HepG2 (cell line): Measurements from ENCODE around the gene TRAPPC12. TPM values are rescaled to one million over a fixed set of nuclear protein-coding genes. Genes with fewer than 3 reads are reported as not detected.

Experiments used
- CENPT ChIP-seq: sonication (generic); formaldehyde crosslinking; IDR thresholded peaks from 2 replicates; pipeline ENCODE4 v1.8.0; 2022; ENCODE audit warnings: low read depth, mild to moderate bottlenecking, moderate library complexity, missing genetic modification reagents
- DZIP1 ChIP-seq: sonication (generic); formaldehyde crosslinking; IDR thresholded peaks from 2 replicates; pipeline ENCODE4 v1.5.0; 2020; ENCODE audit warnings: mild to moderate bottlenecking, missing genetic modification reagents
- MATR3 ChIP-seq: sonication (generic); formaldehyde crosslinking; IDR thresholded peaks from 2 replicates; pipeline ENCODE4 v1.4.0; 2020; ENCODE audit warnings: missing genetic modification reagents
- MBNL3 ChIP-seq: fragments of 250-450 bp; sonication (Bioruptor Pico); conservative IDR thresholded peaks from 2 replicates; pipeline ENCODE4 v1.8.0; 2022; ENCODE audit warnings: mild to moderate bottlenecking, inconsistent platforms
- NFKB2 ChIP-seq: sonication (generic); formaldehyde crosslinking; IDR thresholded peaks from 2 replicates; pipeline ENCODE4 v1.4.0; 2020; ENCODE audit warnings: missing genetic modification reagents, borderline replicate concordance
- PCBP2 ChIP-seq: fragments of 200-400 bp; formaldehyde crosslinking; optimal IDR thresholded peaks from 2 replicates; pipeline ENCODE3; 2018; ENCODE audit warnings: low read length, low read depth; ENCODE audit not compliant: poor library complexity, severe bottlenecking
- RFX3 ChIP-seq: IDR thresholded peaks from 2 replicates; pipeline ENCODE4 v1.6.1; 2016; ENCODE audit warnings: missing biosample characterization, missing genetic modification reagents
- SRSF9 ChIP-seq: fragments of 200-400 bp; formaldehyde crosslinking; IDR thresholded peaks from 2 replicates; pipeline ENCODE4 v1.6.1; 2018; ENCODE audit warnings: borderline replicate concordance, mild to moderate bottlenecking, low read depth, low read length; ENCODE audit not compliant: insufficient read depth, poor library complexity, severe bottlenecking
- ZBTB10 ChIP-seq: sonication (generic); formaldehyde crosslinking; IDR thresholded peaks from 2 replicates; pipeline ENCODE4 v1.4.0; 2020; ENCODE audit warnings: missing genetic modification reagents, borderline replicate concordance
- ZBTB2 ChIP-seq: sonication (generic); formaldehyde crosslinking; IDR thresholded peaks from 2 replicates; pipeline ENCODE4 v1.8.0; 2022; ENCODE audit warnings: low read depth, missing genetic modification reagents
- ZBTB46 ChIP-seq: sonication (generic); formaldehyde crosslinking; IDR thresholded peaks from 2 replicates; pipeline ENCODE4 v1.4.0; 2020; ENCODE audit warnings: mild to moderate bottlenecking, missing genetic modification reagents, borderline replicate concordance
- ZC3H4 ChIP-seq: sonication (generic); formaldehyde crosslinking; IDR thresholded peaks from 2 replicates; pipeline ENCODE4 v1.4.0; 2020; ENCODE audit warnings: missing genetic modification reagents, borderline replicate concordance
- ZFY ChIP-seq: sonication (generic); formaldehyde crosslinking; IDR thresholded peaks from 2 replicates; pipeline ENCODE4 v1.4.0; 2020; ENCODE audit warnings: missing genetic modification reagents
- ZNF224 ChIP-seq: sonication (generic); formaldehyde crosslinking; IDR thresholded peaks from 2 replicates; pipeline ENCODE4 v1.5.0; 2020; ENCODE audit warnings: mild to moderate bottlenecking, missing genetic modification reagents
- ZNF7 ChIP-seq: IDR thresholded peaks from 2 replicates; pipeline ENCODE4 v1.6.1; 2016; ENCODE audit warnings: missing biosample characterization, missing genetic modification reagents
- ZSCAN31 ChIP-seq: sonication (generic); formaldehyde crosslinking; IDR thresholded peaks from 2 replicates; pipeline ENCODE4 v1.5.0; 2020; ENCODE audit warnings: low read depth, mild to moderate bottlenecking, missing genetic modification reagents
- polyA plus RNA-seq, 8 experiments: library from polyadenylated mRNA; depleted of rRNA in 3 of 8; stranded (reverse) in 7 of 8; unstranded in 1 of 8; fragments of >200 nt; fragmentation: Illumina TruSeq in 4 of 8; extraction: Trizol in 4 of 8; gene quantifications; 2 replicates each; pipeline versions ENCODE4 v1.2.1 to v1.2.3, GENCODE V29; 2011 to 2016; ENCODE audit warnings: low read depth in 4 of 8, missing spikeins in 1 of 8, mixed read lengths in 1 of 8; ENCODE audit not compliant: insufficient read depth in 1 of 8
- total RNA-seq, 5 experiments: library from RNA; depleted of rRNA; stranded (reverse); fragments of >200 nt; fragmentation: Illumina TruSeq; extraction: Trizol; gene quantifications; 2 replicates each; pipeline ENCODE4 v1.2.3, GENCODE V29; 2016; ENCODE audit warnings: low read depth in 1 of 5
- TF ChIP-seq, protein P1 (sequence below): sonication (generic); formaldehyde crosslinking; IDR thresholded peaks from 2 replicates; pipeline ENCODE4 v1.5.0; 2020; ENCODE audit warnings: missing genetic modification reagents

The TRAPPC12 gene
- total and polyA plus RNA-seq, 2 of the 13 experiments (the other 11 are each of a cell fraction or from before 2014, with no cell fraction given): 46.4 to 97.7 TPM

- peak; percentile 61; the same call in 1 of the 2 replicates for TF ChIP-seq ZBTB2
- TF ChIP-seq MATR3 (CRISPR knock-in tag): no peak
- TF ChIP-seq PCBP2: no peak
- TF ChIP-seq MBNL3 (CRISPR knock-in tag): no peak
- TF ChIP-seq ZSCAN31 (CRISPR knock-in tag): no peak
- no peak for TF ChIP-seq RFX3 (CRISPR knock-in tag)
- TF ChIP-seq DZIP1 (CRISPR knock-in tag): 0 out of 2 replicates have a peak, but pooled peaks have one; percentile 41
- TF ChIP-seq ZBTB10: peak; percentile 74; the same call in 1 of the 2 replicates
- no peak; the same call in 1 of the 2 replicates for TF ChIP-seq NFKB2 (CRISPR knock-in tag)
- no peak for TF ChIP-seq ZNF7 (CRISPR knock-in tag)
- no peak for TF ChIP-seq CENPT (CRISPR knock-in tag)
- TF ChIP-seq ZC3H4: no peak
- TF ChIP-seq, protein P1, sequence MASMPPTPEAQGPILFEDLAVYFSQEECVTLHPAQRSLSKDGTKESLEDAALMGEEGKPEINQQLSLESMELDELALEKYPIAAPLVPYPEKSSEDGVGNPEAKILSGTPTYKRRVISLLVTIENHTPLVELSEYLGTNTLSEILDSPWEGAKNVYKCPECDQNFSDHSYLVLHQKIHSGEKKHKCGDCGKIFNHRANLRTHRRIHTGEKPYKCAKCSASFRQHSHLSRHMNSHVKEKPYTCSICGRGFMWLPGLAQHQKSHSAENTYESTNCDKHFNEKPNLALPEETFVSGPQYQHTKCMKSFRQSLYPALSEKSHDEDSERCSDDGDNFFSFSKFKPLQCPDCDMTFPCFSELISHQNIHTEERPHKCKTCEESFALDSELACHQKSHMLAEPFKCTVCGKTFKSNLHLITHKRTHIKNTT (CRISPR knock-in tag): no peak
- TF ChIP-seq SRSF9: no peak
- no peak for TF ChIP-seq ZNF224
- TF ChIP-seq ZFY (CRISPR knock-in tag): no peak; the same call in 1 of the 2 replicates
- TF ChIP-seq ZBTB46 (CRISPR knock-in tag): no peak
Measured at GRCh38 chr2:3518496-3519254, 139.2 kb downstream of the TRAPPC12 start (continued).
